ENCODE measurements around the gene ABHD18. TPM values are rescaled to one million over a fixed set of nuclear protein-coding genes. Genes with fewer than 3 reads are reported as not detected.

The ABHD18 gene
- polyA plus RNA-seq, 1 donor from 2014 or later: 17.5 TPM

GRCh38 chr4:127917151-127917550 is 48.1 kb upstream of the ABHD18 start:
- no peaks in the 10 kb centered on the region for H3K79me2 ChIP-seq (replicated peaks; ENCODE audit: insufficient read depth, low read length)
- no peak overlapping the region for H3K4me3 ChIP-seq (ENCODE audit: low read length)
- H3K9me3 ChIP-seq (ENCODE audit: low read length): no peaks in the 10 kb centered on the region
- H2AFZ ChIP-seq (ENCODE audit: low read depth, low read length): no peak overlapping the region
- H3K9ac ChIP-seq (ENCODE audit: low read length): no peak overlapping the region
- H3K27me3 ChIP-seq (ENCODE audit: insufficient read depth, low read depth, low read length): no peaks in the 10 kb centered on the region
- H3K4me2 ChIP-seq (ENCODE audit: low read length): no peak overlapping the region
- no peaks in the 10 kb centered on the region for H4K20me1 ChIP-seq (ENCODE audit: insufficient read depth)
- TF ChIP-seq SMC3 (conservative IDR thresholded peaks at IDR 0.05; ENCODE audit: poor library complexity): no peak
- TF ChIP-seq REST (IDR thresholded peaks at IDR 0.05; ENCODE audit: borderline replicate concordance): no peak
- TF ChIP-seq RAD21 (conservative IDR thresholded peaks at IDR 0.05): no peak
- TF ChIP-seq EP300 (conservative IDR thresholded peaks at IDR 0.05; ENCODE audit: poor library complexity, severe bottlenecking): no peak
- no peak for TF ChIP-seq TAF1 (IDR thresholded peaks at IDR 0.05; ENCODE audit: low read depth)
- TF ChIP-seq MXI1 (conservative IDR thresholded peaks at IDR 0.05; ENCODE audit: poor library complexity, severe bottlenecking): no peak
- no peak for TF ChIP-seq EZH2 (IDR thresholded peaks at IDR 0.05; ENCODE audit: borderline replicate concordance, insufficient read depth, low read length, poor library complexity, severe bottlenecking)
- no peak for TF ChIP-seq POLR2AphosphoS5 (IDR thresholded peaks at IDR 0.05)
- TF ChIP-seq CTCF (IDR thresholded peaks at IDR 0.05; ENCODE audit: poor library complexity, severe bottlenecking): no peak
- H3K9me2 ChIP-seq (ENCODE audit: insufficient read depth, low read length): no peaks in the 10 kb centered on the region
- H3F3A ChIP-seq (ENCODE audit: insufficient read depth, low read length, poor library complexity, severe bottlenecking): no peaks in the 10 kb centered on the region
- no peak overlapping the region for H3K27ac ChIP-seq (ENCODE audit: low read length)
- peaks cover 7% of the 10 kb centered on the region for H3K36me3 ChIP-seq (ENCODE audit: insufficient read depth, low read length)

- Histone ChIP-seq H3K27me3 (ENCODE audit: insufficient read depth, low read depth, low read length) (no peaks in the 10 kb centered on the region), H3K36me3 (ENCODE audit: insufficient read depth, low read length) (peaks cover 7% of the 10 kb centered on the region), H4K20me1 (ENCODE audit: insufficient read depth) (no peaks in the 10 kb centered on the region)
Measured at GRCh38 chr4:127920521-127920920, 44.7 kb upstream of the ABHD18 start.

More at GRCh38 chr4:127920521-127920920, 44.7 kb upstream of the ABHD18 start:
- Histone ChIP-seq H3K4me3 (ENCODE audit: low read length) (no peak overlapping the region), H3K79me2 (replicated peaks; ENCODE audit: insufficient read depth, low read length) (no peaks in the 10 kb centered on the region), H3F3A (ENCODE audit: insufficient read depth, low read length, poor library complexity, severe bottlenecking) (no peaks in the 10 kb centered on the region), H3K9me2 (ENCODE audit: insufficient read depth, low read length) (no peaks in the 10 kb centered on the region), H2AFZ (ENCODE audit: low read depth, low read length) (no peak overlapping the region), H3K27ac (ENCODE audit: low read length) (no peak overlapping the region), H3K9ac (ENCODE audit: low read length) (no peak overlapping the region), H3K9me3 (ENCODE audit: low read length) (no peaks in the 10 kb centered on the region), H3K4me2 (ENCODE audit: low read length) (no peak overlapping the region)
- TF ChIP-seq SMC3 (conservative IDR thresholded peaks at IDR 0.05; ENCODE audit: poor library complexity) (no peak), REST (IDR thresholded peaks at IDR 0.05; ENCODE audit: borderline replicate concordance) (no peak)
